Stimulated activated naive CD8-positive, alpha-beta T cell treated with anti-CD3 and anti-CD28 coated beads, Interleukin-15, amount 100 ng/mL, for 72 hours (primary cell): ENCODE results near the gene RING1.

ENCODE experiments used
- ATAC-seq: fragments of 150-1000 bp; cut with Tn5 transposase; 2 replicates; pipeline ENCODE4 v1.10.0; 2021; ENCODE audit warnings: mild to moderate bottlenecking, moderate library complexity
- DNase-seq, 2 donors: peaks; one replicate each; pipeline ENCODE4 v3.0.0; 2021 to 2022
- H3K27ac Mint-ChIP-seq, 2 donors: one replicate each; pipeline ENCODE4 v1.8.0; 2022; ENCODE audit warnings: mild to moderate bottlenecking in 2 of 2, mixed read lengths in 2 of 2, moderate library complexity in 2 of 2
- H3K27me3 Mint-ChIP-seq: one replicate; pipeline ENCODE4 v1.8.0; 2022; ENCODE audit warnings: mixed read lengths
- H3K4me1 Mint-ChIP-seq: one replicate; pipeline ENCODE4 v1.8.0; 2022; ENCODE audit warnings: mild to moderate bottlenecking, mixed read lengths
- H3K4me3 Mint-ChIP-seq, 2 donors: one replicate each; pipeline ENCODE4 v1.8.0; 2022; ENCODE audit warnings: mild to moderate bottlenecking in 2 of 2, mixed read lengths in 2 of 2, moderate library complexity in 1 of 2
- H3K9me3 Mint-ChIP-seq, 2 donors: one replicate each; pipeline ENCODE4 v1.8.0; 2022; ENCODE audit warnings: mixed read lengths in 2 of 2

The RING1 gene

DNA sequence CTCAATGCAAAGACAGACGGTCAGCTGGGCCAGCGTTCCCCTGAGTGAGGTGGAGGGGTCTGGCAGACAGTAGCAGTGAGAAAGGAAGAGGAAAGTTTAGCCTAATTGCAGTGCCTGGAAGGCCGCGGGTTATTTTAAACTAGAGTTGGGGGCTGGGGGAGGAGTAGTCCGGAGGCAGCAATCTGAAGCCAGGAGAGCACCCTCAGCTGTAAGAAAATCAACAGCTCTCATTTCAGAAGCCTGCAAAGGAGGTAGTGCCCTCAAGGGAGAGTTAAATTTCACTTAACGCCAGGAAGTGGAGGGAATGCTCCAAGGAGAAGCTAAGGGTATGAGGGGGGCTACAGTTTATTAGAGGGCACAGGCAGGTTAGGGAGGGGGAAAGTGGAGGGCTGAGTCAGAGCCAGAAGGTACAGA is 26.9 kb downstream of the RING1 start:
- no peak for DNase-seq
- no peaks in the 10 kb centered on the region for H3K9me3 Mint-ChIP-seq
- peaks cover 32% of the 10 kb centered on the region for H3K27me3 Mint-ChIP-seq
- no peak for ATAC-seq
- H3K4me3 Mint-ChIP-seq, result no peak overlapping the region
- peaks cover 5% of the 10 kb centered on the region for H3K4me1 Mint-ChIP-seq
- no peak overlapping the region for H3K27ac Mint-ChIP-seq

DNA sequence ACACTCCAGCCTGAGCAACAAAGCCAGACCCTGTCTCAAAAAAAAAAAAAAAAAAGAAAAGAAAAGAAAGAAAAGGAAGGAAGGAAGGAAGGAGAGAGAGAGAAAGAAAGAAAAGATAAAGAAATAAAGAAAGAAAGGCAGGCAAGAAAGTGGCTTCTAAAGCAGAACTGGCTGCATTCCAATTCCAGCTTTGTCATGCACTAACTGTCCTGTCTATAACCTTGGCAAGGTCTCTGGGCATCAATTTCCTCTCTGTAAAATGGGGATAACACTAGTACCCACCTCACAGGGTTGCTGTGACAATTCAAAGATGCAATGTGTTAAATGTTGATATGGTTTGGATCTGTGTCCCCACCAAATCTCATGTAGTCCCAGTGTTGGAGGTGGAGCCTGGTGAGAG is 28.0 kb downstream of the RING1 start:
- no peak overlapping the region for H3K4me3 Mint-ChIP-seq
- DNase-seq, result no peak
- no peak for ATAC-seq
- H3K27me3 Mint-ChIP-seq, result peaks cover 30% of the 10 kb centered on the region
- H3K9me3 Mint-ChIP-seq, result no peaks in the 10 kb centered on the region
- H3K27ac Mint-ChIP-seq, result no peak overlapping the region
- peaks cover 3% of the 10 kb centered on the region for H3K4me1 Mint-ChIP-seq

DNA sequence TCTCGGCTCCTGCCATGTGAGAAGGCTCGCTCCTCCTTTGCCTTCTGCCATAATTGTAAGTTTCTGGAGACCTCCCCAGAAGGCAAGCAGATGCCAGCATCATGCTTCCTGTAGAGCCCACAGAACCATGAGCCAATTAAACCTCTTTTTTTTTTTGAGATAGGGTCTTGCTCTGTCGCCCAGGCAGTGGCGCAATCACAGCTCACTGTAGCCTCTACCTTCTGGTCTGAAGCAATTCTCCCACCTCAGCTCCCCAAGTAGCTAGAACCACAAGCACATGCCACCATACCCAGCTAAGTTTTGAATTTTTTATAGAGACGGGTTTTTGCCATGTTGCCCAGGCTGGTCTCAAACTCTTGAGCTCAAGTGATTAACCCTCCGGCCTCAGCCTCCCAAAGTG is 28.6 kb downstream of the RING1 start:
- DNase-seq (no peak), ATAC-seq (no peak)
- Mint-ChIP-seq H3K27me3 (peaks cover 25% of the 10 kb centered on the region), H3K9me3 (no peaks in the 10 kb centered on the region), H3K27ac (no peak overlapping the region), H3K4me3 (no peak overlapping the region), H3K4me1 (peaks cover 7% of the 10 kb centered on the region)

DNA sequence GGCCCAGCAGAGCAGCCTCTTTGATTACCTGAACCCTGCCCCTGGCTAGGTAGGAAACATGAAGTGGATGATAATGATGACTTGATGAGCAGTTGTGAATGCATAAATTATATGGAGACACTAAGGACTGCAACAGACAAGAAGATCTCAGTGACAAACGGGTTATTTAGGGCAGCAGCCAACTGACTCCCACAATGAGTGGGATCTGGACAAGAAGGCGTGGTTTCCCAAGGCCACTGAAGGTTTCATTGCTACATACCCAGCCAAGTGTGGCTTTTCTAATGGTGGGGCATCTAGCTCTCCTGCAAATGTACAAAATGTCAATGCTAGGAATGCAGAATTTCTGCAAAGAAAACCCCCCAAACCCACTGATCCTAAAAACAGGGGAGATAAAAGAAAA is 29.4 kb downstream of the RING1 start:
- Mint-ChIP-seq H3K4me3 (no peak overlapping the region), H3K9me3 (no peaks in the 10 kb centered on the region), H3K4me1 (peaks cover 15% of the 10 kb centered on the region), H3K27ac (no peak overlapping the region), H3K27me3 (peaks cover 25% of the 10 kb centered on the region)
- ATAC-seq (no peak), DNase-seq (no peak)

DNA sequence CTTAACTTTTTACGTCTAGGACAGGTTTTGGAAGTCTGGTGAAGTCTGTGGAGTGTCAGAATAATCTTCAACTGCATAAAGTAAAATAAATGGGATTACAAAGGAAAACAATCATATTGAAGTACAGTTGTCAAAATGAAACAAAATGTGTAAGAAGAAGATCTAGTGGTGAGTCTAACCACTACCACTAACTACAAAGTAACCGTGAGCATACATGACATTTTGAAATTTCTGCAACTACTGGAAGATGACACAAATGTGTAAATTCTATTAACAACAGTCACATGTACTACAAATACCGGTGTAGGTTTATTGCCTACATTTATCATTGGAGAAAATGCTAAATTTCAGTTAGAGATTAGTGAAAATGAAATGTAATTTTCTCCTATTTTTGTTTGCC is 33.7 kb downstream of the RING1 start:
- Mint-ChIP-seq H3K27ac (peak overlapping the region in 1 of 2 donors; percentile 36), H3K27me3 (peaks cover 7% of the 10 kb centered on the region), H3K9me3 (no peaks in the 10 kb centered on the region), H3K4me1 (peaks cover 27% of the 10 kb centered on the region), H3K4me3 (peak overlapping the region; percentile 56 to 58)
- DNase-seq, result no peak
- ATAC-seq, result peak; percentile 98

DNA sequence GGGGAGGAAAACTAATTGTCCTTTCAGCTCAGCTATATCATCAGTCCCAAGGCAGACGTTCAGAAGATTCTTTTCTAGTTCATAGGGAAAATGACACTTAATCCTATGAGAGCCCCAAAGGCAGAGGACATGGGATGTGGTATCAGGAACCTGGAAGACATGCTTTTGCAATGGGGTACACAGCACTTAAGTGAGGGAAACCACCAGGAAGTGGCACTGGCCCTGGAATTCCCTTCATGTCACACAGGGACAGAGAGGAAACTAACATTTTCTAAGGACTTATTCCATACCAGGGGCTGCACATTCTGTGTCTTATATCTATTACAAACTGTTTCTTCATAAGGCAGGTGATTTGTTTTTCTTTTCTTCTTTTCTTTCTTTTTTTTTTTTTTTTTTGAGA is 35.2 kb downstream of the RING1 start:
- DNase-seq, result no peak
- Mint-ChIP-seq H3K4me3 (no peak overlapping the region), H3K27me3 (peaks cover 7% of the 10 kb centered on the region), H3K4me1 (peaks cover 35% of the 10 kb centered on the region), H3K9me3 (no peaks in the 10 kb centered on the region), H3K27ac (no peak overlapping the region)
- ATAC-seq, result no peak

DNA sequence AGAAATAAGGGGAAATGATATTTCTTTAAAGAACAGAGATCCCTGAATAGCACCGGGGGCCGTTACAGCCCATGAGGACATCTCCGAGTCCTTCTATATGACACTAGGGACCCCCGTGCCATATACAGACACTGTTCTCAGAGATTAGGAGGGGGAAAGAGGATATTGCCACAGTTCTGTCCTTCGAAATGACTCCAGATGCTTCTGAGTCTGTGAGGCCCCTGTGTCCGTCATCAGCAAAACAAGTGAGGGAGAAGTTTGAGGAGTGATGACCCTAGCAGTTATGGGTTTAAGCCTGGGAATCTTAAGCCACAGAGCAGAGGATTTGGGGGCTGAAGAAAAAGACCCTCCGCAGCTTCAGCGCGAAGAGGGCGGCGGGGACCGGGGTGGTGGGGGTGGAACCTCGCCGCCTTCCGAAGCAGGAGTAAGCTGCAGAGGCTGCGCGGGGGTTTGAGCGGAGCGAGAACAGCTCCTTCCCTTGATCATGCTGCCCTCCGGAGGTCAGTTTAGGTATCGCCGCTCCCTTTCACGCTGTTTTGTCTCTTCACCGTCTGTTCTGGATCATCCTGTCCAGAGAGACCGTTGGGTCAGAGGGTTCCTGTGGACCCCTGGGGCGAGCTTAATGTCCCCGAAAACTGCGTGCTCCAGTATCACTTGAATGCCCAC is 39.8 kb downstream of the RING1 start:
- ATAC-seq (peak; percentile 59), DNase-seq (peak; percentile 91 to 92)
- H3K27ac Mint-ChIP-seq, result peak overlapping the region; percentile 85 to 99
- no peaks in the 10 kb centered on the region for H3K27me3 Mint-ChIP-seq
- H3K9me3 Mint-ChIP-seq, result no peaks in the 10 kb centered on the region
- H3K4me1 Mint-ChIP-seq, result peaks cover 56% of the 10 kb centered on the region
- H3K4me3 Mint-ChIP-seq, result peak overlapping the region; percentile 90 to 94

DNA sequence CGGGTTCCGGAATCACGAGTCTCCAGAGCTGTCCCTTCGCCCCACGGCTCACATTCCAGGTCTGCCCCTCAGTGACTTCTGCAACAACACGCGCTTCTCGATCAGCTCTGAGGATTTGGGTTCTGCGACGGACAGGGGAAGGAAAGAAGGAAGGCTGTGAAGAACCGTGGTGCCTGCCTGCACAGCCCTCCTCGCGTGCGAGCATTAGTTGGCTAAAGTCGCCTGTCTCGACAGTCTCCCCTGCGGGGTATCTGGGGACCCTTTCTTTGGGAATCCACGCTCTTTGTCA is 40.3 kb downstream of the RING1 start:
- Mint-ChIP-seq H3K4me3 (peak overlapping the region; percentile 90 to 94), H3K4me1 (peaks cover 52% of the 10 kb centered on the region), H3K27ac (peak overlapping the region; percentile 85 to 99), H3K27me3 (no peaks in the 10 kb centered on the region), H3K9me3 (no peaks in the 10 kb centered on the region)
- ATAC-seq (peak; percentile 58), DNase-seq (no peak)

DNA sequence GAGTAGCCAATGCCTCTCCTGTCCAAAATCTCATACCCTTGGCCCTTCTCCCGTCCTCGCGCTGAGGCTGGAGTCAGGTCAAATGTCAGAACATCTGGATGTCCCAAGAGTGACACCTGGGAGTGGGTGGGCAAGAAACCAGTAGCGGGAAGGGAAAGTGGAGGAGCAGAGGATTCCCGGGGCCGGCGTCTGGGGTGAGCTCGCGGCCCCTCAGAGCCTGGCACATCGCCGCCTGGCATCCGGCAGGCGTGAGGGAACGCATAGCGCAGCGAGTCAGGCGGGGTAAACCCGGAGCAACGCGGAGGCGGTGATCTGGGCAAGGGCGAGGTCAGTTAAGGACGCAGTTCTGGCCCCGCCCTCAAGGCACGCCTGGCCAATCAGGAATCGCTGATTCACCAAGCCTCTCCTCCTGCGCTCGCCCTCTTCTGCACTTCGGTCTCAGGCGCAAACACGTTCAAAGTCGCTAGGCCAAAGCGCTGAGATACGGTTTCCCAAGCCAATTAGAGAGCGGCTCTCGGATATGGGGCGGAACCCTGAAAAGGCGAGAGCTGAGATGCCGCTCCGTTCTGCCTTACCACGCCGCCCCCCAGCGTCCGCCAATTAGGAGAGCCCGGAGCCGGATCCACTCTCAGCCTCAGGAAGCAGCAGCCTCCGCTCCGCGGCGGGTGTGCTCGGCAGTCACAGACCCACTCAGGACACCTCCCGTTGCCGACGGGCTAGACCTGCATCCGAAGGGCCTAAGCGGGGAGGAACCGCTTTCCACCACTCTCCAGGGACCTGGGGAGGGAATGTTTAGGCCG is 40.8 kb downstream of the RING1 start:
- DNase-seq (peak; percentile 97 to 99), ATAC-seq (peak; percentile 90)
- peak overlapping the region; percentile 96 to 99 for H3K27ac Mint-ChIP-seq
- H3K9me3 Mint-ChIP-seq, result no peaks in the 10 kb centered on the region
- H3K27me3 Mint-ChIP-seq, result no peaks in the 10 kb centered on the region
- peak overlapping the region; percentile 90 to 94 for H3K4me3 Mint-ChIP-seq
- H3K4me1 Mint-ChIP-seq, result peaks cover 47% of the 10 kb centered on the region

DNA sequence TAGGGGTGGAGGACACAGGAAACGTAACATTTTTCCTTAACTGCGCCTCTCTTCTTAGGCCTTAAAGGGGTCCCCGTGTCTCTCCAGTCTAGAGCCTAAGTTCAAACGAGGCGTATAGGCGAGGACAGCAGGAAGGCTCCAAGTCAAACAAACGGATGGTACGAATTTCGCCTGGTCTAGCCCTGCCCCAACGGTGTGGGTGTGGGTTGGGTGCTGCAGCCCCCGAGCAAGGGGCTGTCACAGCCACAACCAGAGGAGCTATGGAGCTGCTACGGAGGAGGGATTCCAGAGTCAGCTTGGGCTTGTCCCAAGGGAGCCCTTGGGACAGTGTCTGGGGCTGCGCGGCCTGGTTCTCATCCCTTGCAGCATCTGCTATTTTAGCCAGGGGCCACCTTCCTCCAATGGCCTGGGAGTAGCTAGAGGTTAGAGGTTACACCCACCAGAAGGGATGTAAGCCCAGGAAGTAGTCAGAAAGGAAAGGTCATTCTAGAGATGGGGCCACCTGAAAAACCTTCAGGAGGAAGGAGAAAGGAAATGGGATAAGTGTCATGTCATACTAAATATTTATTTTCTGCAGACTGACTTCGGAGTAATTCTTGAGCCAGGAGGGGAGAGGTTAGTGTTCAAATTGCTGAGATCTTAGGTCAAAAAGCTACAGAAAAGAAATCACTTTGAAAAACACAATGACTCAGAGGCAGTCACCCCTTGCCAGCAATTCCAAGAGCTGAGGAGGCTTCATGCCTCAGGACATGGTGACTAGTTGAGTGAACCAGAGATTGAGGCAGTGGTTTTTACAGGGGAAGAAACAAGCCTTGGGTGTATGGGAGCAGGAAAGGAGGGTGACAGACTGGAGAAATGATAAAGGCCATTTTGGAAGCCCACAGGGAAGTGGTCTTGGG is 41.7 kb downstream of the RING1 start:
- ATAC-seq (no peak), DNase-seq (peak in 1 of 2 donors; percentile 14)
- Mint-ChIP-seq H3K4me3 (peak overlapping the region; percentile 90 to 94), H3K4me1 (peaks cover 47% of the 10 kb centered on the region), H3K9me3 (no peaks in the 10 kb centered on the region), H3K27me3 (no peaks in the 10 kb centered on the region), H3K27ac (peak overlapping the region; percentile 96 to 97)

DNA sequence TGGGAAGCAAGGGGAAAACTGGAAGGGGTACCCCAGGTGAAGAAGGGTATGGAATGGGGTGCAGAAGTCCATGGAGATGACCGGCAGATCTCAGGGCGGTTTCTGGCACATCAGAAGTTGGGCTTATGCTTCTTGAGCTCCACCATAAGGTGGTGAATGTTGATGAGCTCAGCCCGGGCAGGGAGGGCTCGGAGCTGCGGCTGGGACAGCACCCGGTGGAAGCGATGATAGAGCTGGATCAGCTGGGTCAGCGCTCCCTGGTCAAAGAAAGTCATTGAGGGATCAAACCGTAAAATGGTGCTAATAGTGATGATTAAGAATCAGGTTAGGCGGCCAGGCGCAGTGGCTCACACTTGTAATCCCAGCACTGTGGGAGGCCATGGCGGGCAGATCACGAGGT is 42.4 kb downstream of the RING1 start:
- no peak for DNase-seq
- Mint-ChIP-seq H3K27ac (peak overlapping the region; percentile 92 to 96), H3K4me3 (peak overlapping the region; percentile 90 to 94), H3K9me3 (no peaks in the 10 kb centered on the region), H3K27me3 (no peaks in the 10 kb centered on the region), H3K4me1 (peaks cover 47% of the 10 kb centered on the region)
- no peak for ATAC-seq

DNA sequence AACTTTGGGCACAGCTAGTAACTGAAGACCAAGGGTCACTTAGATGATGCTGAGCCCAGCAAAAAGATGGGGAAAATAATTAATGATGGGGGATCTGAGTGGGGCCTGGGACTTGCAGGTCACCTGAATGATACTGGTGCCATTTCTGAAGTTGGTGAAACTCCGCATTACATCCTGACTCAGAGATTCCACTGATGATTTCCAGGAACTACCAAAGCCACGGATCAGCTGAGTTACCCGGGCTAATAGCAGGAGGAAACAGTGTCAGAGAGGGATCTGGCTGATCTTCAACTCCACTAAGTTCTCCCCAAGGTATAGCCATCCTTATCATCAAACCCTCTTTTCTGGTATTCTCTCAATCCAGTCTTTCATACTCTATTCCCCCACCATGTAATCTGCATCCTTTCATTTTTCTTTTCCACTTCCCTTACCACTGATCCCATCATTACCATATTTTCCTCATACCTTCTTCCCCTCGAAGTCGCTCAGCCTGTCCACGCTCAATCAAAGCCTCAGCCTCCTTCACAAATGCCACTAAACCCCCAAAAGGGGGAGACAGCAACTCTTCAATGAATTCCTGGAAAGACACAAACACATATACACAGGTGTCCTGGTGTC is 43.2 kb downstream of the RING1 start:
- H3K4me3 Mint-ChIP-seq, result peak overlapping the region; percentile 60 to 94
- H3K4me1 Mint-ChIP-seq, result peaks cover 47% of the 10 kb centered on the region
- DNase-seq (no peak), ATAC-seq (no peak)
- peak overlapping the region in 1 of 2 donors; percentile 66 for H3K27ac Mint-ChIP-seq
- no peaks in the 10 kb centered on the region for H3K9me3 Mint-ChIP-seq
- H3K27me3 Mint-ChIP-seq, result no peaks in the 10 kb centered on the region

DNA sequence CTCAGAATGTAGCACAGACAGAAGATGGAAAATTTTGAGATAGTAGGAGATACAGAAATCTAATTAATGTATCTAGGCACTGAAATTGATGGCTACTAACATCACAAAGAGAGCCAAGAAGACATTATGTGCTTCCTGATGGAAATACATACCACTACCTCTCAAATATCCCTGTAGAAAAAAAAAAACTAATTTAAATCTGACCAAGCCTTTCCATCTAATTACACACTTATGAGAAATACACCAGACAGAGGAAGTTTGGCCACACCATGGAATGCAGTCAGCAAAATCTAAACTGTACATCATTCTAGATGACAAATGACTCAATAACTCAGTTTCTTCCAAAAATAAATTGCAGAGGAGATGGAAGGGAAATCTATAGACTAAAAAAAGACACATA is 44.5 kb downstream of the RING1 start:
- Mint-ChIP-seq H3K27me3 (no peaks in the 10 kb centered on the region), H3K9me3 (no peaks in the 10 kb centered on the region), H3K4me1 (peaks cover 47% of the 10 kb centered on the region), H3K4me3 (no peak overlapping the region), H3K27ac (no peak overlapping the region)
- no peak for DNase-seq
- ATAC-seq, result no peak

DNA sequence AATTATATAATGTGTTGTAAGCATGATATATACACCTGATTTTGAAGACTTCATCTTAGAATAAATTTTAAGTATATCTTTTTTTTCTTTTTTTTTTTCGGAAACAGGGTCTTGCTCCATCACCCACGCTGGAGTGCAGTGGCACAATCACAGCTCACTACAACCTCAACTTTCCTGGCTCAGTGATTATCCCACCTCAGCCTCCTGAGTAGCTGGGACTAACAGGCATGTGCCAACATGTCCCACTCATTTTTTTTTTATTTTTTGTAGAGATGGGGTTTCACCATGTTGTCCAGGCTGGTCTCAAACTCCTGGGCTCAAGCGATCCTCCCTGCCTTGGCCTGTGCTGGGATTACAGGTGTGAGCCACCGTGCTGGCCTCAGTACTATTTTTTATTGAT is 46.3 kb downstream of the RING1 start:
- Mint-ChIP-seq H3K4me3 (no peak overlapping the region), H3K4me1 (peaks cover 31% of the 10 kb centered on the region), H3K27me3 (no peaks in the 10 kb centered on the region), H3K9me3 (no peaks in the 10 kb centered on the region), H3K27ac (no peak overlapping the region)
- ATAC-seq (no peak), DNase-seq (no peak)

DNA sequence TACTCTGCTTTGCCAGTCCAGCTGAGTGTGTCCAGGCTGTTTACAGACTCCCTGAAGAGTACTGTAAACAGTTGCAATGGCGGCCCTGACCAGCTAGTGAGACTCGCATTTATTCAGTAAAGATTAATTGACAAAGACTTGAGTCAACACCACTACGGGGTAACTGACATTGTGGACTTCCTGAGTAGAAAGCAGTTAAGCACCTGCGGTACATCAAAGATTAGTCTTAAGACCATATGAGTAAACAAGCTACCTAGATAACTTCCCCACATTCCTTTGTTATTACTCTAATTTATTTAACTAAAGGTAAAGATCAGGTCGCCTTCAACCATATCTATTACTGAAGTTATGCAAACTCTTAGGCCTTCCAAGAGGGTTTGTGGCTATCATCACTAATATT is 50.7 kb downstream of the RING1 start:
- H3K27me3 Mint-ChIP-seq, result no peaks in the 10 kb centered on the region
- H3K4me1 Mint-ChIP-seq, result peaks cover 8% of the 10 kb centered on the region
- no peak for DNase-seq
- no peak overlapping the region for H3K4me3 Mint-ChIP-seq
- ATAC-seq, result no peak
- H3K27ac Mint-ChIP-seq, result no peak overlapping the region
- H3K9me3 Mint-ChIP-seq, result no peaks in the 10 kb centered on the region
